ENCODE results near the gene PLA2G12B. TPM values are rescaled to one million over a fixed set of nuclear protein-coding genes. Genes with fewer than 3 reads are reported as not detected.
"Not testable (repeated sequence)": the region's sequence is repeated elsewhere in the genome, so short reads cannot be mapped to it uniquely, and the experiment has no call there.

Gene PLA2G12B
- total RNA-seq, 1 donor from 2014 or later = not detected

DNA sequence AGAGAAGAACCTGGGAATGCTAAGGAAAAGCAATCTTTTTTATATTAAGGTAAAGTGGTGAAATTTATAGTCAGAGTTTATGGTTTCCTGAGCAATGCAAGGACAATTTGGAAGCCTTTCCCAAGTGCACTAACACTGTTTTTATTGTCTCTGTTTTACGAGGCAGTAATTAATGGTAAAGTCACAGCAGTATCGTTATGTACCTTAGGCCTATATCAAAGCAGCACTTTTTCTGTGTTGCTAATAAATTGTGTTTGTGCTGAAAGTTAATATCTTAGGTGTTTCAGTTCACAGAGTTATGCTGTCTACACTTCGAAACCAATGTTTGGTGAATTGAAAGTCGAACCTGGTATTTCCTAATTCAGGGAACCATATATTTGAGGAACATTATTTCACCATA lies 41.9 kb downstream of the PLA2G12B start:
- Mint-ChIP-seq H3K36me3 (ENCODE audit: low read depth, unreplicated experiment) (peaks cover 7% of the 10 kb centered on the region), H3K27ac (ENCODE audit: unreplicated experiment) (no peak overlapping the region), H3K4me1 (ENCODE audit: unreplicated experiment) (no peaks in the 10 kb centered on the region), H3K9me3 (ENCODE audit: unreplicated experiment) (no peaks in the 10 kb centered on the region), H3K27me3 (ENCODE audit: unreplicated experiment) (no peaks in the 10 kb centered on the region), H3K4me3 (ENCODE audit: unreplicated experiment) (no peak overlapping the region)
- TF ChIP-seq, protein P1, sequence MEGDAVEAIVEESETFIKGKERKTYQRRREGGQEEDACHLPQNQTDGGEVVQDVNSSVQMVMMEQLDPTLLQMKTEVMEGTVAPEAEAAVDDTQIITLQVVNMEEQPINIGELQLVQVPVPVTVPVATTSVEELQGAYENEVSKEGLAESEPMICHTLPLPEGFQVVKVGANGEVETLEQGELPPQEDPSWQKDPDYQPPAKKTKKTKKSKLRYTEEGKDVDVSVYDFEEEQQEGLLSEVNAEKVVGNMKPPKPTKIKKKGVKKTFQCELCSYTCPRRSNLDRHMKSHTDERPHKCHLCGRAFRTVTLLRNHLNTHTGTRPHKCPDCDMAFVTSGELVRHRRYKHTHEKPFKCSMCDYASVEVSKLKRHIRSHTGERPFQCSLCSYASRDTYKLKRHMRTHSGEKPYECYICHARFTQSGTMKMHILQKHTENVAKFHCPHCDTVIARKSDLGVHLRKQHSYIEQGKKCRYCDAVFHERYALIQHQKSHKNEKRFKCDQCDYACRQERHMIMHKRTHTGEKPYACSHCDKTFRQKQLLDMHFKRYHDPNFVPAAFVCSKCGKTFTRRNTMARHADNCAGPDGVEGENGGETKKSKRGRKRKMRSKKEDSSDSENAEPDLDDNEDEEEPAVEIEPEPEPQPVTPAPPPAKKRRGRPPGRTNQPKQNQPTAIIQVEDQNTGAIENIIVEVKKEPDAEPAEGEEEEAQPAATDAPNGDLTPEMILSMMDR (IDR thresholded peaks at IDR 0.05; ENCODE audit: unreplicated experiment) = no peak
- DNase-seq (ENCODE audit: low spot score) = no peak

DNA sequence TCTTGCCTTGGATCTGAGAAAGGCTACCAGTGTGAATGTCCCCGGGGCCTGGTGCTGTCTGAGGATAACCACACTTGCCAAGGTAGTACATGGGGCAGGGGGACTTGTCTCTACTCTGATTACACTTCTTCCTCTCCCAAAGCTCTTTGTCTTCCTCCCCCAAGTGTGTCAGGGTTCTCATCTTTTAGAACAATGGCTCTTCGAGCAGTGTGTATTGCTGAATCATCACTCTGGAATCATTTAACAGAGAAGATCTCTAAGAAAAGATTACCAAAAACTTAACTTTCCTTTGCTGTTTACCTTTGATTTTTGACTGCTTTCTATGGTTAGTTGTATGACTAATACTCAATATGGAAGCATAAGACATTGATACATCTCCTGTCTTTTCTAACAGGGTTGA lies 42.8 kb downstream of the PLA2G12B start:
- TF ChIP-seq, protein P1 (IDR thresholded peaks at IDR 0.05; ENCODE audit: unreplicated experiment) = no peak
- Mint-ChIP-seq H3K9me3 (ENCODE audit: unreplicated experiment) (no peaks in the 10 kb centered on the region), H3K27me3 (ENCODE audit: unreplicated experiment) (no peaks in the 10 kb centered on the region), H3K36me3 (ENCODE audit: low read depth, unreplicated experiment) (peaks cover 7% of the 10 kb centered on the region), H3K4me3 (ENCODE audit: unreplicated experiment) (no peak overlapping the region), H3K27ac (ENCODE audit: unreplicated experiment) (no peak overlapping the region), H3K4me1 (ENCODE audit: unreplicated experiment) (no peaks in the 10 kb centered on the region)
- DNase-seq (ENCODE audit: low spot score) = no peak

DNA sequence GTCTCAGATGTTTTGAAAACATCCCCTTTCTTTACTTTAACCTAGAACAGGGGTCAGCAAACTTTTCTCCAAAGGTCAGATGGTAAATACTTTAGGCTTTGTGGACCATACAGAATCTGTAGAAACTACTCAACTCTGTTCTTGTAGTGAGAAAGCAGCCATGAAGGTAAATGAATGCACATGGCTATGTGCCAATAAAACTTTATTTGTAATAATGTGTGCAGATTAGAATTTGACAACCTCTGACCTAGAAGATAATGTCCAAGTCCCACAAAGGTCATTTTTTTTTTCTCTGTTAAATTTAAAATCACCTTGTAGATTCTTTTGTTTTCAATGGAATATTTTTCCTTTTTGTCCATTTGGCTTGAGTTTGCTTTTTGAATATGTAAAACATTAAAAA lies 43.9 kb downstream of the PLA2G12B start:
- TF ChIP-seq, protein P1 (IDR thresholded peaks at IDR 0.05; ENCODE audit: unreplicated experiment) = no peak
- no peaks in the 10 kb centered on the region for H3K9me3 Mint-ChIP-seq (ENCODE audit: unreplicated experiment)
- H3K27ac Mint-ChIP-seq (ENCODE audit: unreplicated experiment) = no peak overlapping the region
- H3K36me3 Mint-ChIP-seq (ENCODE audit: low read depth, unreplicated experiment) = peaks cover 7% of the 10 kb centered on the region
- no peaks in the 10 kb centered on the region for H3K27me3 Mint-ChIP-seq (ENCODE audit: unreplicated experiment)
- no peak overlapping the region for H3K4me3 Mint-ChIP-seq (ENCODE audit: unreplicated experiment)
- DNase-seq (ENCODE audit: low spot score) = no peak
- no peaks in the 10 kb centered on the region for H3K4me1 Mint-ChIP-seq (ENCODE audit: unreplicated experiment)

- TF ChIP-seq, protein P1 (IDR thresholded peaks at IDR 0.05; ENCODE audit: unreplicated experiment) = no peak
- no peak overlapping the region for H3K27ac Mint-ChIP-seq (ENCODE audit: unreplicated experiment)
- H3K4me1 Mint-ChIP-seq (ENCODE audit: unreplicated experiment) = no peaks in the 10 kb centered on the region
- no peak overlapping the region for H3K4me3 Mint-ChIP-seq (ENCODE audit: unreplicated experiment)
- DNase-seq (ENCODE audit: low spot score) = no peak
- H3K36me3 Mint-ChIP-seq (ENCODE audit: low read depth, unreplicated experiment) = peaks cover 6% of the 10 kb centered on the region
- no peaks in the 10 kb centered on the region for H3K9me3 Mint-ChIP-seq (ENCODE audit: unreplicated experiment)
- peaks cover 1% of the 10 kb centered on the region for H3K27me3 Mint-ChIP-seq (ENCODE audit: unreplicated experiment)
Measured at GRCh38 chr10:72906446-72906845, 48.2 kb downstream of the PLA2G12B start.

DNA sequence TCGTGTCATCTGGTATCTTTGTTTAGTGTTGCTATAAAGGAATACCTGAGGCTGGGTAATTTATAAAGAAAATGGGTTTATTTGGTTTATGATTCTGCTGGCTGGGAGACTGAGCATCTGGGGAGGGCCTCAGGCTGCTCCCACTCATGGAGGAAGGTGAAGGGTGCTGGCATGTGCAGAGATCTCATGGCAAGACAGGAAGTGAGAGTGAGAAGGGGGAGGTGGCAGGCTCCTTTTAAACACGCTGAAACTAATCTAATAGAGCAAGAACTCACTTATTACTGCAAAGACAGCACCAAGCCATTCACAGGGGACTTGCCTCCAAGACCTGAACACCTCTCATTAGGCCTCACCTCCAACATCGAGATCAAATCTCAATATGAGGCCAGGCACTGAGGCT lies 49.8 kb downstream of the PLA2G12B start:
- H3K27ac Mint-ChIP-seq (ENCODE audit: unreplicated experiment) = no peak overlapping the region
- no peak overlapping the region for H3K4me3 Mint-ChIP-seq (ENCODE audit: unreplicated experiment)
- H3K36me3 Mint-ChIP-seq (ENCODE audit: low read depth, unreplicated experiment) = peaks cover 9% of the 10 kb centered on the region
- TF ChIP-seq, protein P1 (IDR thresholded peaks at IDR 0.05; ENCODE audit: unreplicated experiment) = no peak
- H3K27me3 Mint-ChIP-seq (ENCODE audit: unreplicated experiment) = peaks cover 1% of the 10 kb centered on the region
- no peak for DNase-seq (ENCODE audit: low spot score)
- H3K4me1 Mint-ChIP-seq (ENCODE audit: unreplicated experiment) = no peaks in the 10 kb centered on the region
- H3K9me3 Mint-ChIP-seq (ENCODE audit: unreplicated experiment) = no peaks in the 10 kb centered on the region

DNA sequence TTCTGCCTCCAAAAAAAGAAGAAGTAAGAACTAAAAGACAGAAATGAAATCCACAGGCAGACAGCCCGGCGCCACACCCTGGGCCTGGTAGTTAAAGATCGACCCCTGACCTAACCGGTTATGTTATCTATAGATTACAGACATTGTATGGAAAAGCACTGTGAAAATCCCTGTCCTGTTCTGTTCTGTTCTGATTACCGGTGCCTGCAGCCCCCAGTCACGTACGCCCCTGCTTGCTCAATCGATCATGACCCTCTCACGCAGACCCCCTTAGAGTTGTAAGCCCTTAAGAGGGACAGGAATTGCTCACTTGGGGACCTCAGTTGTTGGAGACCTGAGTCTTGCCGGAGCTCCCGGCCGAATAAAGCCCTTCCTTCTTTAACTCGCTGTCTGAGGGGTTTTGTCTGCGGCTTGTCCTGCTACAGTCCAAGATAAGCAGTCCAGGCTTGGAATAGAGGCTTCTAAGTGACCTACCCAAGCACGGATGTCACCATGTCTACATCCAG lies 50.6 kb downstream of the PLA2G12B start:
- not testable (repeated sequence) for DNase-seq (ENCODE audit: low spot score); H3K4me1 Mint-ChIP-seq (ENCODE audit: unreplicated experiment); H3K36me3 Mint-ChIP-seq (ENCODE audit: low read depth, unreplicated experiment); H3K27me3 Mint-ChIP-seq (ENCODE audit: unreplicated experiment); H3K9me3 Mint-ChIP-seq (ENCODE audit: unreplicated experiment); H3K27ac Mint-ChIP-seq (ENCODE audit: unreplicated experiment); H3K4me3 Mint-ChIP-seq (ENCODE audit: unreplicated experiment)
